OCI-LY3 (cell line): Measurements from ENCODE around the gene FBXO30.

Experiments used
- H2AFZ ChIP-seq: fragments of 200-600, 300-600 bp; shearing (Covaris generic); 2 replicates; pipeline ENCODE4 v1.6.0; 2014; ENCODE audit warnings: antibody characterized with exemption, low read depth, low read length
- H3K27ac ChIP-seq: fragments of 200-600, 300-600 bp; sonication (generic); 2 replicates; pipeline ENCODE4 v1.5.1; 2014; ENCODE audit warnings: mild to moderate bottlenecking, low read length, moderate library complexity, mixed read lengths
- H3K27me3 ChIP-seq: fragments of 200-600, 300-600 bp; sonication (generic); 2 replicates; pipeline ENCODE4 v1.6.1; 2014; ENCODE audit warnings: low read depth, low read length, mixed read lengths
- H3K36me3 ChIP-seq: fragments of 200-600, 300-600 bp; sonication (generic); replicated peaks from 2 replicates; pipeline ENCODE3; 2014; ENCODE audit warnings: low read depth, low read length, mixed read lengths
- H3K4me1 ChIP-seq: fragments of 300-600, 200-600 bp; sonication (generic); 2 replicates; pipeline ENCODE4 v1.6.1; 2014; ENCODE audit warnings: low read length, mixed read lengths
- H3K4me2 ChIP-seq: fragments of 200-600, 300-600 bp; sonication (generic); 2 replicates; pipeline ENCODE4 v1.6.1; 2014; ENCODE audit warnings: low read length, mixed read lengths
- H3K4me3 ChIP-seq: fragments of 300-600, 200-600 bp; sonication (generic); 2 replicates; pipeline ENCODE4 v1.5.1; 2014; ENCODE audit warnings: antibody characterized with exemption, mild to moderate bottlenecking, low read length, moderate library complexity
- H3K79me2 ChIP-seq: fragments of 300-600, 200-600 bp; shearing (Covaris generic); 2 replicates; pipeline ENCODE4 v1.6.1; 2014; ENCODE audit warnings: mild to moderate bottlenecking, low read length, mixed read lengths
- H3K9ac ChIP-seq: fragments of 300-600, 200-600 bp; shearing (Covaris generic); 2 replicates; pipeline ENCODE4 v1.6.0; 2014; ENCODE audit warnings: mild to moderate bottlenecking, low read length, moderate library complexity
- H3K9me3 ChIP-seq: fragments of 200-600, 300-600 bp; shearing (Covaris generic); 2 replicates; pipeline ENCODE4 v1.6.1; 2014; ENCODE audit warnings: low read length, mixed read lengths; ENCODE audit not compliant: insufficient read depth
- H4K20me1 ChIP-seq: fragments of 200-600, 300-600 bp; sonication (generic); 2 replicates; pipeline ENCODE4 v1.6.1; 2016; ENCODE audit warnings: low read length, mixed read lengths; ENCODE audit not compliant: insufficient read depth
- CTCF ChIP-seq: fragments of 200-600, 300-600 bp; sonication (generic); IDR thresholded peaks from 2 replicates; pipeline ENCODE4 v1.5.1; 2014; ENCODE audit warnings: antibody characterized with exemption, low read length, low read depth
- EZH2phosphoT487 ChIP-seq: fragments of 200-600 bp; shearing (Covaris generic); IDR thresholded peaks from 2 replicates; pipeline ENCODE4 v1.6.1; 2018; ENCODE audit warnings: antibody characterized with exemption, mixed run types, low read depth

The FBXO30 gene

DNA sequence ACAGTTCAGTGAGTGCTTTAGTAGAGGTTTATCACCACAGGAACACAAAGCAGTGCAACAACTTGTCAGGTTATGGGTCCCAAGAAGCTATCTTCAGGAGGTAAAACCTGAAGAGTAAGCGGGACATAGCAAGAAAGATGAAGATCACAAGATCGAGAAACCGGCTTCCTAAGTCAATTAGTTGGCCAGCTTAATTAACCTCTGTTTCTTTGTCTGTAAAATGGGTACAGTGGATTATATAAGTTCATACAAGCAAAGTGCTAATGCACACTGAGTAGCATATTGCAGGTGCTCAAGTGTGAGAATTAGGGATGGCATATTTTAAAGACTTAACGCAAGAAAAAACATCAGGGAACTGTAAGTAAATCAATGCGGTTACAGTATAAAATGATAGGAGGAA is 12.5 kb downstream of the FBXO30 start:
- TF ChIP-seq EZH2phosphoT487 = no peak
- TF ChIP-seq CTCF = no peak
- Histone ChIP-seq H3K4me3 (no peak overlapping the region), H2AFZ (no peak overlapping the region), H3K27me3 (no peaks in the 10 kb centered on the region), H3K4me1 (no peaks in the 10 kb centered on the region), H3K9ac (no peak overlapping the region), H3K27ac (no peak overlapping the region), H3K36me3 (peaks cover 24% of the 10 kb centered on the region), H4K20me1 (no peaks in the 10 kb centered on the region), H3K4me2 (no peak overlapping the region), H3K79me2 (peaks cover 3% of the 10 kb centered on the region; the same call in 1 of the 2 replicates), H3K9me3 (no peaks in the 10 kb centered on the region)

- Histone ChIP-seq H3K36me3 (peaks cover 22% of the 10 kb centered on the region), H3K9ac (no peak overlapping the region), H3K9me3 (no peaks in the 10 kb centered on the region), H3K4me1 (no peaks in the 10 kb centered on the region), H3K4me2 (no peak overlapping the region), H3K4me3 (no peak overlapping the region), H3K27me3 (no peaks in the 10 kb centered on the region), H4K20me1 (no peaks in the 10 kb centered on the region), H2AFZ (no peak overlapping the region), H3K27ac (no peak overlapping the region), H3K79me2 (peaks cover 3% of the 10 kb centered on the region; the same call in 1 of the 2 replicates)
- TF ChIP-seq CTCF (no peak), EZH2phosphoT487 (no peak)
These were observed 13.6 kb downstream of the FBXO30 start for GRCh38 chr6:145801021-145801420.

GRCh38 chr6:145798530-145798929 is 16.1 kb downstream of the FBXO30 start:
- Histone ChIP-seq H3K27ac (no peak overlapping the region), H3K9ac (no peak overlapping the region), H3K9me3 (no peaks in the 10 kb centered on the region), H3K79me2 (peaks cover 3% of the 10 kb centered on the region; the same call in 1 of the 2 replicates), H2AFZ (no peak overlapping the region), H3K27me3 (no peaks in the 10 kb centered on the region), H3K4me2 (no peak overlapping the region), H3K4me1 (no peaks in the 10 kb centered on the region), H4K20me1 (no peaks in the 10 kb centered on the region), H3K4me3 (no peak overlapping the region), H3K36me3 (peaks cover 3% of the 10 kb centered on the region)
- TF ChIP-seq CTCF = no peak
- TF ChIP-seq EZH2phosphoT487 = no peak

DNA sequence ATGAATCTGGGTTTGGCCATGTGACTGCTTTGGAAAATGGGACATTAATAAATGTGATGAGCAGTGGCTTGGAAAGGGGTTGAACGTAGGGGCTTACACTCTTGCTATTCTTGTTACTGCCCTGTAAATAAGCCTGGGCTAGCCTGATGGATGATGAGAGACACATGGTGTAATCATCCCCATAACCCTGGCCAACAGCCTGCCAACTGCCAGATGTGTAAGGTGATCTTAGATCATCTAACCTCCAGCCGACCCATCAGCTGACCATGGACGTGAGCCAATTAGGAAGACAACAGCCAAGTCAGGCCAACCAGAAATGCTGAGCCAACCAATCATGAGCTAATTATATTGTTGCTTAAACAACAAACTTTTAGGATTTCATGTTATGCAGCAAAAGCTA is 25.2 kb downstream of the FBXO30 start:
- Histone ChIP-seq H3K9ac (no peak overlapping the region), H3K79me2 (no peaks in the 10 kb centered on the region), H3K4me2 (no peak overlapping the region), H3K27me3 (no peaks in the 10 kb centered on the region), H3K4me1 (no peaks in the 10 kb centered on the region), H4K20me1 (no peaks in the 10 kb centered on the region), H3K9me3 (no peaks in the 10 kb centered on the region), H3K36me3 (no peaks in the 10 kb centered on the region), H2AFZ (no peak overlapping the region), H3K27ac (no peak overlapping the region), H3K4me3 (no peak overlapping the region)
- TF ChIP-seq CTCF (no peak), EZH2phosphoT487 (no peak)
